Measurements from ENCODE around the gene CCDC92B.

- no peak for TF ChIP-seq ZNF263 (CRISPR knock-in tag; IDR thresholded peaks at IDR 0.05; ENCODE audit: low read depth)
- TF ChIP-seq, protein P1, sequence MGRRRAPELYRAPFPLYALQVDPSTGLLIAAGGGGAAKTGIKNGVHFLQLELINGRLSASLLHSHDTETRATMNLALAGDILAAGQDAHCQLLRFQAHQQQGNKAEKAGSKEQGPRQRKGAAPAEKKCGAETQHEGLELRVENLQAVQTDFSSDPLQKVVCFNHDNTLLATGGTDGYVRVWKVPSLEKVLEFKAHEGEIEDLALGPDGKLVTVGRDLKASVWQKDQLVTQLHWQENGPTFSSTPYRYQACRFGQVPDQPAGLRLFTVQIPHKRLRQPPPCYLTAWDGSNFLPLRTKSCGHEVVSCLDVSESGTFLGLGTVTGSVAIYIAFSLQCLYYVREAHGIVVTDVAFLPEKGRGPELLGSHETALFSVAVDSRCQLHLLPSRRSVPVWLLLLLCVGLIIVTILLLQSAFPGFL (CRISPR knock-in tag; IDR thresholded peaks at IDR 0.05; ENCODE audit: borderline replicate concordance), result no peak
- TF ChIP-seq CTCF (IDR thresholded peaks at IDR 0.05), result no peak
- TF ChIP-seq ETV6 (CRISPR knock-in tag; IDR thresholded peaks at IDR 0.05), result no peak
- no peak for TF ChIP-seq ZNF121 (CRISPR knock-in tag; IDR thresholded peaks at IDR 0.05)
- no peak for TF ChIP-seq ZBTB21 (CRISPR knock-in tag; IDR thresholded peaks at IDR 0.05; ENCODE audit: borderline replicate concordance)
- TF ChIP-seq, protein P2, sequence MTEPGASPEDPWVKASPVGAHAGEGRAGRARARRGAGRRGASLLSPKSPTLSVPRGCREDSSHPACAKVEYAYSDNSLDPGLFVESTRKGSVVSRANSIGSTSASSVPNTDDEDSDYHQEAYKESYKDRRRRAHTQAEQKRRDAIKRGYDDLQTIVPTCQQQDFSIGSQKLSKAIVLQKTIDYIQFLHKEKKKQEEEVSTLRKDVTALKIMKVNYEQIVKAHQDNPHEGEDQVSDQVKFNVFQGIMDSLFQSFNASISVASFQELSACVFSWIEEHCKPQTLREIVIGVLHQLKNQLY (CRISPR knock-in tag; IDR thresholded peaks at IDR 0.05), result no peak
- no peak for TF ChIP-seq E2F4 (CRISPR knock-in tag; IDR thresholded peaks at IDR 0.05; ENCODE audit: borderline replicate concordance, low read depth)
- no peak for TF ChIP-seq CREB1 (CRISPR knock-in tag; IDR thresholded peaks at IDR 0.05)
- TF ChIP-seq NR2C2 (CRISPR knock-in tag; IDR thresholded peaks at IDR 0.05), result no peak
- TF ChIP-seq, protein P3, sequence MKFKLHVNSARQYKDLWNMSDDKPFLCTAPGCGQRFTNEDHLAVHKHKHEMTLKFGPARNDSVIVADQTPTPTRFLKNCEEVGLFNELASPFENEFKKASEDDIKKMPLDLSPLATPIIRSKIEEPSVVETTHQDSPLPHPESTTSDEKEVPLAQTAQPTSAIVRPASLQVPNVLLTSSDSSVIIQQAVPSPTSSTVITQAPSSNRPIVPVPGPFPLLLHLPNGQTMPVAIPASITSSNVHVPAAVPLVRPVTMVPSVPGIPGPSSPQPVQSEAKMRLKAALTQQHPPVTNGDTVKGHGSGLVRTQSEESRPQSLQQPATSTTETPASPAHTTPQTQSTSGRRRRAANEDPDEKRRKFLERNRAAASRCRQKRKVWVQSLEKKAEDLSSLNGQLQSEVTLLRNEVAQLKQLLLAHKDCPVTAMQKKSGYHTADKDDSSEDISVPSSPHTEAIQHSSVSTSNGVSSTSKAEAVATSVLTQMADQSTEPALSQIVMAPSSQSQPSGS (CRISPR knock-in tag; IDR thresholded peaks at IDR 0.05; ENCODE audit: borderline replicate concordance, low read depth), result no peak
- no peak for TF ChIP-seq ATF1 (CRISPR knock-in tag; IDR thresholded peaks at IDR 0.05)
Observed at GRCh38 chr17:2789700-2790099, 40.2 kb upstream of the CCDC92B start.

Measured in WTC11 (cell line).